Measurements from ENCODE around the gene ARID1B. TPM values are rescaled to one million over a fixed set of nuclear protein-coding genes. Genes with fewer than 3 reads are reported as not detected.

Gene ARID1B
- total RNA-seq, 1 experiment from 2014 or later: 18.2 TPM

DNA sequence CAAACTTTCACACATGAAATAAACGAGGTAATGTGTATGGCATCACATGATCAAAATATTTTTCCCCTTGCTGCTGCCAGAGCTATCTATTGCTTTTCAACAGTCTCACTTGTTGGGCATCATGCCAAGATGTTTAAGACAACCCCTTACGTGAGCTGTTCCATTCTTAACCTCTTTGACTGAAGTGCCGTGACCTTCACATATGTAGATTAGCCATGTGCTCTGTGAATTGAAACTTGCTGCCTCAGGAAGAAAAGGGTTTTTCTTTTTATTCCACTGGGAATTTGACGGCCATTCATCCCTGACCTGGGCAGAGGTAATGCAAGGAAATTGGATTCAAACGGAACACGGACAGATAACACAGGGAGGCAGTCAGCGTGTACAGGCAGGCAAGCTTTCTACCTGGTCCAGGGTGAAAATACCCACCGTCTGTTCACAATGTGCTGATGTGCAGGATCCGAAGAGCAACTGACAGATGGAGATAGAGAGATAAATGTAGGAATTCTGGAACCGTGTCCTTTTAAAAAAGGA, 14.2 kb downstream of the ARID1B start:
- peak; percentile 15 for DNase-seq (ENCODE audit: low read depth)

DNA sequence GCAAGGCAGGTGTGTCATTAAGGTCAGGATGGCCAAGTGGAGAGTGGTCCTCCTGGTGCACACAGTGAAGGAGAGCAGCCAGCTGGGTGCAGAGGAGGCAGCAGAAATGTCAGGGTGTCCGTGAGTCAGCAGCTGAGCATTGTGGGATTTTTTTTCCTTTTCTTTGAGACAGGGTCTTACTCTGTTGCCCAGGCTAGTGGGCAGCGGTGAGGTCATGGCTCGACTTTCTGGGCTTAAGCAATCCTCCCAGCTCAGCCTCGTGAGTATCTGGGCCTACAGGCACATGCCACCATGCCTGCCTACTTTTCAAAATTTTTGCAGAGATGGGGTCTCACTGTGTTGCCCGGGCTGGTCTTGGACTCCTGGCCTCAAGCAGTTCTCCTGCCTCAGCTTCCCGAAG, 16.0 kb downstream of the ARID1B start:
- no peak for DNase-seq (ENCODE audit: low read depth)

- DNase-seq (ENCODE audit: low read depth): no peak
Observed at GRCh38 chr6:156794546-156795354, 17.6 kb downstream of the ARID1B start.

- DNase-seq (ENCODE audit: low read depth): no peak
Observed at GRCh38 chr6:156795825-156796224, 18.6 kb downstream of the ARID1B start.

DNA sequence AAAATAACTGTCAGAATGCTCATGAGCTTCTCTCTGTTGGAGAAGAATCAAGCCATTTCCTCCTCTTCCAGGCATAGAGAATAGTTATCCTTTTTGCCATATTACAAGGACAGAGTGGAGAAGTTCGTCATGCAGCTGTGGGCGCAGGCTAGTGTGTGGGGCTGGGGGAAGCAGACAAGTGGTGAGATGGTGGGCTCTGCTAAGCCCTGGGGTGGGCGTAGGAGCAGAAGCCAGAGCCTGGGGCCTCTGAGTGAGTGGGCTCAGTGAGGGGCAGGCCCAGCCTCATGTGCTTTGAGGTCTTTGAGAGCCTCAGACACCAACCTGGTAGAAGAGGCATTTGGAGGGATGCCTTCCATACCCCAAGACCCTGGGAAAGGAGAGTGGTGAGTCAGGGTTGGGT, 19.4 kb downstream of the ARID1B start:
- DNase-seq (ENCODE audit: low read depth): no peak

GRCh38 chr6:156797901-156798735, 20.9 kb downstream of the ARID1B start:
- no peak for DNase-seq (ENCODE audit: low read depth)

- no peak for DNase-seq (ENCODE audit: low read depth)
Observed at GRCh38 chr6:156801712-156802111, 24.5 kb downstream of the ARID1B start.

DNA sequence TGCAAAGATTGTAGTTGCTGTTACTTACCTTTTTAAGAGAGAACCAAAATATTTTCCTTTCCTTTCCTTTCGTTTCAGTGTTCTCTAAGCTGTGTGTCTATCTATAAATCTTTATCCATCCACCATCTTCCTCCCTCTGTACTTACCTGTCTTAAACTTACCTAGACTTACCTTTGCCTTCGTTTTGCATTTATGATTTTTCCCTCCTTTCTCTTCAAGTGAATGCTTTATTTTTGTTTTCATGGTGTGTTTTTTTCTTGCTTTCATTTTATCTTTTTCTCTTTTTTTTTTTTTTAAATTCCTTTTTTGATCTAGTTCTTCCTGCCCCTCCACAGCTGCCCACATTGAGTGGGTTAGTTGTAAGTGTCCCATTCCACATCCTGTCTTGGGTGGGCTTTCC, 26.2 kb downstream of the ARID1B start:
- no peak for DNase-seq (ENCODE audit: low read depth)

DNA sequence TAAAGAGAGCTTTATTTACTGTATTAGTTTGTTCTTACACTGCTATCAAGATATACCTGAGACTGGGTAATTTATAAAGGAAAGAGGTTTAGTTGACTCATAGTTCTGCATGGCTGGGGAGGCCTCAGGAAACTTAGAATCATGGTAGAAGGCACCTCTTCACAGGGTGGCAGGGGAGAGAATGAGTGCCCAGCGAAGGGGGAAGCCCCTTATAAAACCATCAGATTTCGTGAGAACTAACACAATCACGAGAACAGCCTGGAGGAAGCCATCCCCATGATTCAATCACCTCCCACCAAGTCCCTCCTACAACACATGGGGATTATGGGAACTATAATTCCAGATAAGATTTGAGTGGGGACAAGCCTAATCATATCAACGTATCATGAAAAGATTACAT, 27.2 kb downstream of the ARID1B start:
- DNase-seq (ENCODE audit: low read depth): no peak

DNA sequence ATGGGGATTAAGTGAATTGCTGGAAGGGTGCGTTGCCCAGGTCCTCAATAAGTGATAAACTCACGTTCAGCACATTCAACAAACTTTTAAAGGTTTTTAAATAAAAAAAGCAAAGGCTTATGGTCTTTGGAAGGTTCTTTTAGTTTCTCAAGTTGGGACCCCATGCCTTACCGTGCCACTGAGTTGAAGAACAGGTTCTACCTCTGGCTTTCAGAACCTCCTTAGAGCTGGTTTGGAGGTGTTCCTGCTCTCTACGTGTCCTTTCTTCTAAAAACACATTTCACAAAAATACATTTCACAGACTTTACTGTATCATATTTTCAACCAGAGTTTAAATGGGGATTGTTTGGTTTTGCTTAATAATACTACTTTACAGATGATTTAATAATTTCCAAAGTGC, 29.0 kb downstream of the ARID1B start:
- DNase-seq (ENCODE audit: low read depth): no peak

DNA sequence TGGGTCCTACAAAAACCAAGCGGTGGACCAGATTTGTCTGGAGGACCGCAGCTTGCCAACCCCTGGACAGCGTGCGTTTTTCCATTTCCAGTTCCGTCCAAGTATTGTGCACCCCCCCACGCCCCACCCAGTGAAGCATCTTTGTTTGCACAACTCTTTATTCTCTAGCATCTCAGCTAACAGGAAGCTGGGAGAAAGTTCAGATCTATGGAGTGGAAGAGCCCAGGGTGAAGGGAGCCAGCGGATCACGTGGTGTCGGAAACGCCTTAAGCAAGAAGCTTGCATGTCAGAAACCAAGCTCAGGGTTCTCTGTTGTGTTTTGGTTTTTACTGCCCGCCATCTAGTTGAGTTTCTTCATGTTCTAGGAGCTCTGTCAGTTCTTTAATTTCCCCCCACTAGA, 29.9 kb downstream of the ARID1B start:
- no peak for DNase-seq (ENCODE audit: low read depth)

GRCh38 chr6:156807795-156808194, 30.6 kb downstream of the ARID1B start:
- no peak for DNase-seq (ENCODE audit: low read depth)

DNA sequence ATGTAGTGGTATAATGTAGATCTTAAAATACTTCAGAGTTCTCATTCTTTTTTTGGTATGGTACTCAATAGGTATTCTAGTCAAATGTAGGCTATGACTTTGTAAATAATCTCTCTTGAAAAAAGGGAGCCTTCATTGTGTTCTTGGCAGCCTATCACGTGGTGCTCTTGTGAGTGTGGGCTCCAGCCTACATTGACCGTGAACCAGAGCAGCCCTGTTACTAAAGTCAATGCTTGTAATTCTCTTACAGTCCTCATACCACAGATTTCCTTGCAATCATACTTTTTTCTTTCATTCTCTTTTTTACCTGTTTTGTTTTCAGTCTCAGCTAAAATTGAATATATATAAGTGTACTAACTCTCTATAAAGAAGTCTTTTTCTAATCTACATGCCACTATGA, 31.1 kb downstream of the ARID1B start:
- no peak for DNase-seq (ENCODE audit: low read depth)

GRCh38 chr6:156809034-156809433, 31.9 kb downstream of the ARID1B start:
- no peak for DNase-seq (ENCODE audit: low read depth)

GRCh38 chr6:156809446-156810178, 32.4 kb downstream of the ARID1B start:
- DNase-seq (ENCODE audit: low read depth): no peak

GRCh38 chr6:156814036-156814581, 36.9 kb downstream of the ARID1B start:
- no peak for DNase-seq (ENCODE audit: low read depth)

DNA sequence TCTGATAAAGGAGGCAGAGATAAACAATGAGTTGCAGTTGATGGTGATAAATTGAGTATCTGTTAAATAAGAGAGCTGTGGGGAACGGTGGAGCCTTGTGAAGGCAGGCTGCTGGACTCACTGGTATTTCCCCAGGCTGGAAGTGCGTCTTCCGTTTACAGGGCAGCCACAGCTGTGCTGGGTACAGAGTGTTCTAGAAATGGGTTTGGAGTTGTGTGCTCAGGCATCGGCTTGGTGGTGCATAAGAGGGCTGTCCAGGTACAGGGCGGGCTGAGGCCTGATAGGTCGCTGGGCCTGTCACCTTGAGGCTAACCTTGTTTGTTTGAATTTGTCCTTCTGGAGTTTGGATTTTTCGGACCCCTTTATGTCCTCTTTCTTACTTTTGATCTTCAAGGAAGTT, 39.3 kb downstream of the ARID1B start:
- no peak for DNase-seq (ENCODE audit: low read depth)

- DNase-seq (ENCODE audit: low read depth): no peak
Observed at GRCh38 chr6:156820089-156820798, 43.1 kb downstream of the ARID1B start.

- no peak for DNase-seq (ENCODE audit: low read depth)
Observed at GRCh38 chr6:156821707-156822106, 44.5 kb downstream of the ARID1B start.

DNA sequence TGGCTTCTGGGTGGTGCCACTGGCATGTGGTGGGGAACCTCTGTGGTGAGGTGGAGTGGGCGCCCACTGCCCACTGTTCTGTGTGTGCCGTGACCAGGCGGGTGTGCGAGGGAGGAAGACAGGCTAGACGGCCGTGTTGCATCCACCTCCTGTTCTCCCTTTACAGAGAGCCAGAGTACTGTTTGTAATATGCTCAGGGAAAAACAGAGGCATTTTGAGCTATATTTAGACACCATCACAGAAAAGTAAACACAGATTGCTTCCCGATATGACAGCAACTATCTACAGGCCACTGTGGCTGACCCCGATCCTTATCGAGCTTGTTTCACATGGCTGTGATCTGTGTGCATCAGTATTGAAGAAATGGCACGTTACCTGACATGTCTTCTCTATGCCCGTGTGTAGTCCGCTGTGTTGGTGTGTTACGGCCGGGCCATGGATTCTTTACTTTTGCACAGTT, 45.6 kb downstream of the ARID1B start:
- no peak for DNase-seq (ENCODE audit: low read depth)

- DNase-seq (ENCODE audit: low read depth): no peak
Observed at GRCh38 chr6:156824142-156824541, 47.0 kb downstream of the ARID1B start.
